GM21423 (cell line): ENCODE results near the gene ABR.
"Not testable (repeated sequence)": the region's sequence is repeated elsewhere in the genome, so short reads cannot be mapped to it uniquely, and the experiment has no call there.

Experiments
- ATAC-seq: cut with Tn5 transposase; IDR thresholded peaks from one replicate; pipeline ENCODE4 v1.9.1; 2021; ENCODE audit warnings: mild to moderate bottlenecking, moderate library complexity; ENCODE audit not compliant: unreplicated experiment

The ABR gene

DNA sequence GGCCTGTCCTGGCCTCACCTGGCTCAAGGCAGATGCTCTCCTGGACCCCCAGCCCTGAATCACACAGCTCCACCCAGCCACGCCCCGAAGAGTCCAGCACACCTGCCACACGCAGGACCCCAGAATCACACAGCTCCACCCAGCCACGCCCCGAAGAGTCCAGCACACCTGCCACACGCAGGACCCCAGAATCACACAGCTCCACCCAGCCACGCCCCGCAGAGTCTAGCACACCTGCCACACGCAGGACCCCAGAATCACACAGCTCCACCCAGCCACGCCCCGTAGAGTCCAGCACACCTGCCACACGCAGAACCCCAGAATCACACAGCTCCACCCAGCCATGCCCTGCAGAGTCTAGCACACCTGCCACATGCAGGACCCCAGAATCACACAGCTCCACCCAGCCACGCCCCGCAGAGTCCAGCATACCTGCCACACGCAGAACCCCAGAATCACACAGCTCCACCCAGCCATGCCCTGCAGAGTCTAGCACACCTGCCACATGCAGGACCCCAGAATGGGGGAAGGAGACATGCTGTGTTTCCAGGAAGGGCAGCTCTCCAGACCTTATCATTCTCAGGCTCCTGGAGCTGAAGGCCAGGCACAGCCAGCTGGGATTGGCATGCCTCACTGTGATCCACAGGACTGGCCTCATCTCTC lies 105.7 kb downstream of the ABR start:
- not testable (repeated sequence) for ATAC-seq

DNA sequence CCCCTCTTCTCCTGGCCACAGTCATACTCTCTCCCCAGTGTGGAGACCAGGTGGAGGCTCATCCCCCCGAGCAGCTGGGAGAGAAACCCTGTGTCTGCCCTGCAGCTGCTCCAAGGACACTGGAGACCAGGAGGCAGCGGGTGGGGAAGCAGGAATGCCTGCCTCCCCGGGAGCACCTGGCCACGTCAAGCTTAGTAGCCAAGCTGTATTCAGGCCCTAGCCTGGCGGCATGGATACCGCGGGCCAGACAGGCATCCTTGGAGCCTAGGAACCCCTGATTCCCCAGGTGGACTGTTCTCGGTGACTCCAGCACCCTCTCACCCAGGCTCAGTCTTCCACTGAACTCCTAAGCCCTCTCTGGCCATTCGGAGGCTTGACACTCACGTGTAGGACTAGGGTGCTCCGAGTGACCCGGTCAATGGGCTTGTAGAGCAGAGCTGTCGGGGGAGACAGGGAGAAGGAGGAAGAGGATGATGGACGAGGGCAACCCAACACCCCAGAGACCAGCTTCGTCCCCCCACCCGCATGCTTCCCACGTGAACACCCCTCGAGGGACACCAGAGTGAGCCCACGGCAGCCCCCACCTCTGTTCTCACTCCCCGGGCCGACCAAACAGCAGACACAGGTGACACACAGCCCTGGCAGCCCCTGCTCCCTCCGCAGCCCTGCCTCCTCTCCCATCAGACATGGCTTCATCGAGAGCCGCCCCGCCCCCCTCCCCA lies 106.4 kb downstream of the ABR start:
- no peak for ATAC-seq

DNA sequence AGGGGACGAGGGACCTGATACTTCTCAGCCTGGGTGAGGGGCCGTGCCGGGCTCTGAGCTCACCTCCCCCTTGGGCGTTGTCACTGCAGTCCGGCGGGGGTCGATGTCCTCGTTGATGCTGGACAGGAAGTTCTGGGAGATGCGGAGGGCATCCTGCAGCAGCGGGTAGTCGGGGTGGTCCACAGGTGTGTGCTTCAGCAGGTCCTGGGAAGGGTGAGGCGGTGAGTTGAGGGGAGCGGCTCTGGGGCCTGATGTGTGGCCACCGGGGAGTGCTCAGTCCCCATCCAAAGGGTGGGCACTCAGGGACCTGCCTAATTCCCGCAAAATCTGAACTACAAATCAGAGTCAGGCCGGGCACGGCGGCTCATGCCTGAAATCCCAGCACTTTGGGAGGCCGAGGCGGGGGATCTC lies 107.2 kb downstream of the ABR start:
- no peak for ATAC-seq

DNA sequence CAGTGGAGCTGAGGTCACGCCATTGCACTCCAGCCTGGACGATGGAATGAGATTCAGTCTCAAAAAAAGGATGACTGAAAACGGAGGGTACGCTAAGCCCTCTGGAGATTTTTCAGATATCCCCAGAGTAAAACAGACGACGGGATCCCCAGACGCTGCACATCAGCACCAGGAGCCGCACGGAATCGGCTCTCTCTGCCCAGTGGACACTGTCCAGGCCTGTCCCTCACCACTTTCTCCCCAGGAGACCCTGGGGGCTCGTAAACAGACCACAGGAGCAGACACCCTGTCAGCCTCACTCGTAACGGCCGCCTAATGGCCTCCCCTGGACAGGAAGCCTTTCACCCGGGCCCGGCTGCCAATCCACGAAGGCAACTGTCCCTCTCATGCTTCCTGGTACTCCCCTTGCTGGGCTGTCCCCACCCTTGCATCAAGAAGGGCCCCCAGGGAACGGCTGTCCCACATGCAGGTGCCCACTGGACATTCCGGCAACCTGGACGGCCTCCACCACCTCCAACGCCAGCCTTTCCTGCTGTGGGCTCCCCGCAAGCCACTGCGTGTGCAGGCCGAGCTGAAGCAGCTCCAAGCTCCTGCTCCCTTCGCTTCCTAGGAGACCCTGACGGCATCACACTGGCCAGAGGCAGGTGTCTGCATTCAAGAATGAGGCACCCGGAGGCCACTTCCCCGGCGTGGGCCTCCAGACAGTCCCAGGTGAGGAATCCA lies 108.5 kb downstream of the ABR start:
- no peak for ATAC-seq

GRCh38 chr17:1070411-1070810 lies 109.4 kb downstream of the ABR start:
- ATAC-seq: no peak

- ATAC-seq: no peak
These were observed 109.9 kb downstream of the ABR start for GRCh38 chr17:1069847-1070246.

DNA sequence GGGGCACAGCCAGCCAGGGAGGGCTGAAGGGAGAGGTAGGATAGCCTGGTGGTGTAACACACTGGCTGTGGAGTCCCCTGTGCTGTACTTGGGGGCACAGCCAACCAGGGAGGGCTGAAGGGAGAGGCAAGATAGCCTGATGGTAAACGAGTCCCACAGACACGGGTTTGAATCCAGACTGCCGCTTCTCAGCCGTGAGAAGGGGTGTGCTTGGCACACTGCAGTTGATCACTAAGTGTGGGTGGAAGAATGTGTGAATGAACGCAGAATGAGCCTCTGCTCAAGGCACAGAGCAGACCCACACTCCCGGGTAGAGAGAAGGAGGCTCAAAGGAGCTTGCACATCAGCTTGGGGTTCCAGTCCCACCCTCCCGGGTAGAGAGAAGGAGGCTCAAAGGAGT lies 111.4 kb downstream of the ABR start:
- no peak for ATAC-seq

- ATAC-seq: no peak
These were observed 112.4 kb downstream of the ABR start for GRCh38 chr17:1067282-1067956.

GRCh38 chr17:1065416-1065815 lies 114.4 kb downstream of the ABR start:
- ATAC-seq: not testable (repeated sequence)

DNA sequence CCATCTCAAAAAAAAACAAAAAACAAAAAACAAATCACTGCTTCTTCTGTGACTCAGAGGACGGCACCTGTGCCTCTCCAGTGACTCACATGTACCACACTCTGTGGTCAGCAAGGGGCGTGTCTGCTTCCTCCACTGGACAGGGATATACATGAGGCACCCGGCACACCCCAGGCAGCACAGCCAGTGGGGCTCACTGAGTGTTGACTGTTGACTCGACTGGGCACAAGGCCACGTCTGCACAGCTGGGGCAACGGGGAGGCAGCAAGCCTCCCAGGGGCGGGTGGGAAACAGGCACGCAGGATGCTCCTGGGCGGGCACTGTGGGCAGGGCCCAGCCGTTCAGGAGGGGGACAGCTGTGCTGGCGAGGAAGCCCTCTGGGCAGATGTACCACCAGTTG lies 118.8 kb downstream of the ABR start:
- ATAC-seq: no peak

DNA sequence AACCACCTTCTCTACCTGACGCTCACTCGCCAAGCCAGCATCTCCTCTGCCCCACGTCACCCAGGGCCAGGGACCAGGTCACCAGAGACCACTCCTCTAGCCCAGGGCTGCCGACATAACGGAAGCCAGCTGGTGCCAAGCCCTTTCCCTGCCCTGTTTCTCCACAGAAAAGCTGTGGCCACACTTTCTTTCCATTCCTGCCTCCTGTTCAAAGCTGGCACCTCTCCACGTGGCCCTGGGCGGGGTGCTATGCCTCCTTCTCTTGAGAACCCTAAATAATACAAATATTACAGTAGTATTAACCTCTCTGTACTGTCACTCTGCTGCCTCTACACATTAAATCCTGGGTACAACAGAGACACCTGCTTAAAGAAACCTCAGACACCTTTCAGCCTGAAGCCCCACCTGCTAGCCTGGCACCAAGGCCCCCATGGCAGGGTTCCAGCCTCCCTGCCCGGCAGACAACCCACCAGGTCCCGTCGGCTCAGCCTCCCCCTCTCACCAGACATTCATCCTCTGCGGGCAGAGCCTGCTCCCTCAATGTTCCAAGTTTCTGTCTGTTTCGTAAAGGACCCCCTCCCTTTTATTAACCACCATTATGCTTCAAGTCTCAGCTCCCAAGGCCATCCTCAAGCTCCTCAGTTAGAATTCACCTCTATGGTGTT lies 120.5 kb downstream of the ABR start:
- ATAC-seq: no peak

DNA sequence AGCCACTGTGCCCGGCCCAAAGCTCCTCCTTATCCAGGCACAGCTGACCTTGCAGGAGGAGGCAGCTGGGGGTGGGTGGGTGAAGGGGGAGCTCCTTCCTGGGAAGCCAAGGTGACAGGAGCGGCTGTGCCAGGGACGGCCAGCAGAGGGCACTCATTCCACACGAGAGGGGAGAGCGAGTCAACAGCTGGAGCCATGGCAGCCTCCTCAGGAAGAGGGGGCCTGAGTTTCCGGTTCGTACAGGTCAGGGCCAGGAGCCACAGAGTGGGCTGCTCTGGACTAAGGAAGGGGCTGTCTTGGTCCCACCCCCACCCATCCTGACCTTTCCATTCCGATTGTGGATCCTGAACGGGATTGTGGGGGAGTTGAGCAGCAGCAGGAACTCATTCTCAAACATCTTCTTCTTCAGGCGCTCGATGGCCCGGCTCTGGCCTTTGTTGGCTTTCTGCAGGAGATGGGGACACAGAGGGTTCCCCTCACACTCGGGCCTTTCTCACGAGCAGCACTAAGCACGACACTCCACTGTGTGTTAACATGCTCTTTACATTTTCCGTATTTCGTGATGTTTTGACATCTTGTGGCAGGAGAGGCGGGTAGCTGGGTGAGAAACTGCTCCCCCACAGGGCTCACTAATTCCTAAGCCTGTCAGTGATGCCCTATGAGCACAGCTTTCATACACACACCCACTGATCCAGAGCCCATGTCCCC lies 121.2 kb downstream of the ABR start:
- no peak for ATAC-seq

GRCh38 chr17:1056761-1057160 lies 123.0 kb downstream of the ABR start:
- ATAC-seq: no peak

- no peak for ATAC-seq
These were observed 123.8 kb downstream of the ABR start for GRCh38 chr17:1055751-1056645.

GRCh38 chr17:1055231-1055630 lies 124.5 kb downstream of the ABR start:
- ATAC-seq: no peak

DNA sequence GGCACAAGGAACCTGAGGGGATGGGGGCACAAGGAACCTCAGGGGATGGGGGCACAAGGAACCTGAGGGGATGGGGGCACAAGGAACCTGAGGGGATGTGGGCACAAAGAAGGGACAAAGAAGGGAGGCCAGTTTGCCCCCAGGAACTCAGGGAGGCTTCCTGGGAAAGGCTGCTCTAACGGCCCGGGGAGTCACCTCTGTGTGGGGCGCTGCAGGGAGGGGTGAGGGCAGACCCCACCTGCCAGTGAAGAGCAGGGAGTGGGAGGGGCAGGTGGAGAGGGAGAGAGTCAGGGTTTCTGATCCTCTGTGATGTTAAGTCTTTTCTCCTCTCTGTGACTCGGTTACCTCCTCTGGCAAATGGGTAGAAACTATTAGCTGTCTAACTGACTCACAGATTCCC lies 125.1 kb downstream of the ABR start:
- no peak for ATAC-seq

DNA sequence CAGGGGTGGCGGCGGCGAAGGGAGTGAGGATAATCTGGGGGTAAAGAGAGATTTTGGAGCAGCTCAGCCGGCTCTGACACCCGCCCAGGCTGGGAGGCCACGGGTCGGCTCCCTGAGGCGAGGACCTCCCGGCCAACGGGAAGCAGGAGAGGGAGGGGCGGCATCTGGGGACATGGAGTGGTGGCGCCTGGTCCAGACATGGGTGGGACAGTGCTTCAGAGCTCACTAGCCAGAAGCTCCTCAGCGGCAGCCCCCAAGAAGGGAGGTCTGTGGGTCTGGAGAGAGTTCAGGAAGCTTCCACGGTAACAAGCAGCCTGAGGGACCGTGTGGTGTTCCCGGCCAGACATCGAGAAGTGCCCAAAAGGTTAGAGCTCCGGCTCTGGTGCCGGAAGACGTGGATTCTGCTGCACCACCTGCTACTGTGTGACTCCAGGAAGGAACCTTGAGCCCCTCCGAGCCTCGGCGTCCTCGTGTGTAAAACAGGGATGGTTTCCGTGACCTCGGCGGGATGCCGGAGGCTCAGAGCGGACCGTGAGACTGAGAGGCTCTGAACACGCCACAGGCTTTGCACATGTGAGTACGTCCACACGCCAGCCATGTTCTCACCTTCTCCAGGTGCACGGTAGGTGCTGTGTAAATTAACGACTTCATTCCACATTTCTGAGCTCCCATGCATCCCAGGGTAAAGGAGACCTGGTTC lies 126.0 kb downstream of the ABR start:
- no peak for ATAC-seq

DNA sequence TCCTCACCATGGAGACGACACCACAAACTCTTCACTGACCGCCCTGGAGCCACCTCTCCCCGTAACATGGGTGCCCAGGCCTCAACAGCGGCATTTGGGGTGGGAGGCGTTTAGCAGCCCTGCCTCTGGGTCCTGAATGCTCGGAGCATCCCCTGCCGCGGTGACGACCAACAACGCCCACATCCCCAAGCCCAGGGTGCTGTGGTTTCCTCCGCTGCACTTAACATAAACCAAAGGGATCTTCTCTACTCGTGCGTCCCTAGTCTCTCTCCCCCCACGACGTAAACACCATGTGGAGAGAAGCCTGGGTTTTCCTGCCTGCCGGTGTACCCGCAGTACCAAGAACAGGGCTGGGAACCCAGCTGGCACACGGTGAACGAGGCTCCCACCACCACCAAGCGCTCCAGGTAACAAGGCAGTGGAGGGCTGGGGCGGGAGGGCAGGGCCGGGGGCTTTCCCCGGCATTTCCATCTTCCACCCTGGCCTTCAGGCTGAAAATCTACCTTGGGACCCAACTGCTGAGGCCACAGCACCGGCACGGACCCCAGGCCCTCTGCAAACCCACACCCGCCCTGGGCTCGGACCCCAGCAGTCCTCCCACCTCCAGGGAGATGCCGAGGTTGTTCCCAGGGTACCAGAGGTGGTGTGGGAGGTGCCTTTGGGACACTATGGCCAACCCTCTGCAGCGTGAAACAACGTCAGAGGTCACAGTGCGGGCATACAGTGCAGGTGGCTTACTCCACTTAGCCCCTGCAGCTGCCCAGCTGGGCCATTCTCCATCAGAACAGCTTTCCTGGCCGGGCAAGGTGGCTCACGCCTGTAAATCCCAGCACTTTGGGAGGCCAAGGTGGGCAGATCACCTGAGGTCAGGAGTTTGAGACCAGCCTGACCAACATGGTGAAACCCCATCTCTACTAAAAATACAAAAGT lies 128.5 kb downstream of the ABR start:
- ATAC-seq: no peak
